Neural cell (in vitro differentiated cells): ENCODE data around the gene HORMAD2. TPM values are rescaled to one million over a fixed set of nuclear protein-coding genes. Genes with fewer than 3 reads are reported as not detected.

Source experiments
- H2AFZ ChIP-seq: fragments of 200-600, 300-800 bp; sonication (generic), shearing (Covaris generic); 2 replicates; pipeline ENCODE4 v1.6.0; 2014; ENCODE audit warnings: low read depth, mild to moderate bottlenecking, antibody characterized with exemption, low read length, moderate library complexity
- H3F3A ChIP-seq: fragments of 200-600 bp; shearing (Covaris generic); 2 replicates; pipeline ENCODE4 v1.6.1; 2016; ENCODE audit warnings: mild to moderate bottlenecking, moderate library complexity, mixed read lengths, antibody characterized with exemption, low read length; ENCODE audit not compliant: insufficient read depth, poor library complexity, severe bottlenecking
- H3K27ac ChIP-seq: fragments of 200-600, 300-800 bp; sonication (generic), shearing (Covaris generic); 2 replicates; pipeline ENCODE4 v1.5.1; 2014; ENCODE audit warnings: mild to moderate bottlenecking, low read length, moderate library complexity
- H3K27me3 ChIP-seq: fragments of 300-800, 200-600 bp; sonication (generic), shearing (Covaris generic); 2 replicates; pipeline ENCODE4 v1.6.0; 2014; ENCODE audit warnings: mild to moderate bottlenecking, low read depth, low read length, moderate library complexity; ENCODE audit not compliant: insufficient read depth
- H3K36me3 ChIP-seq: fragments of 300-800, 200-600 bp; sonication (generic), shearing (Covaris generic); 2 replicates; pipeline ENCODE4 v1.5.1; 2014; ENCODE audit warnings: mild to moderate bottlenecking, antibody characterized with exemption, low read length, moderate library complexity; ENCODE audit not compliant: insufficient read depth
- H3K4me2 ChIP-seq: fragments of 300-800, 200-600 bp; sonication (generic), shearing (Covaris generic); 2 replicates; pipeline ENCODE4 v1.6.0; 2014; ENCODE audit warnings: mild to moderate bottlenecking, low read length
- H3K4me3 ChIP-seq: fragments of 300-800, 200-600 bp; sonication (generic), shearing (Covaris generic); 2 replicates; pipeline ENCODE4 v1.5.1; 2014; ENCODE audit warnings: mild to moderate bottlenecking, low read length, moderate library complexity
- H3K79me2 ChIP-seq: fragments of 200-600 bp; shearing (Covaris generic); replicated peaks from 2 replicates; pipeline ENCODE4 v1.6.0; 2014; ENCODE audit warnings: mild to moderate bottlenecking, low read length, moderate library complexity; ENCODE audit not compliant: insufficient read depth
- H3K9ac ChIP-seq: fragments of 300-800, 200-600 bp; sonication (generic), shearing (Covaris generic); 2 replicates; pipeline ENCODE4 v1.6.1; 2016; ENCODE audit warnings: mild to moderate bottlenecking, low read length, mixed read lengths
- H3K9me2 ChIP-seq: fragments of 200-600 bp; shearing (Covaris generic); 2 replicates; pipeline ENCODE4 v1.6.1; 2016; ENCODE audit warnings: mild to moderate bottlenecking, low read length, mixed read lengths; ENCODE audit not compliant: insufficient read depth
- H3K9me3 ChIP-seq: fragments of 200-600, 300-800 bp; sonication (generic), shearing (Covaris generic); 2 replicates; pipeline ENCODE4 v1.6.1; 2016; ENCODE audit warnings: mild to moderate bottlenecking, mixed run types, low read length, moderate library complexity, mixed read lengths
- H4K20me1 ChIP-seq: fragments of 200-600 bp; shearing (Covaris generic); 2 replicates; pipeline ENCODE4 v1.6.1; 2016; ENCODE audit warnings: mild to moderate bottlenecking, mixed run types; ENCODE audit not compliant: insufficient read depth
- EP300 ChIP-seq: fragments of 450-650 bp; conservative IDR thresholded peaks from 2 replicates; pipeline ENCODE4 v1.6.1; 2014; ENCODE audit warnings: antibody characterized with exemption, mild to moderate bottlenecking, moderate library complexity; ENCODE audit not compliant: poor library complexity, severe bottlenecking
- EZH2 ChIP-seq: fragments of 200-600, 300-800 bp; shearing (Covaris generic), sonication (generic); IDR thresholded peaks from 2 replicates; pipeline ENCODE4 v1.6.1; 2014; ENCODE audit warnings: antibody characterized with exemption, low read length, borderline replicate concordance, mild to moderate bottlenecking; ENCODE audit not compliant: insufficient read depth, poor library complexity, severe bottlenecking
- MXI1 ChIP-seq: fragments of 450-650 bp; conservative IDR thresholded peaks from 2 replicates; pipeline ENCODE4 v1.6.1; 2014; ENCODE audit warnings: antibody characterized with exemption, mild to moderate bottlenecking; ENCODE audit not compliant: poor library complexity, severe bottlenecking
- POLR2AphosphoS5 ChIP-seq: IDR thresholded peaks from 2 replicates; pipeline ENCODE4 v1.6.1; 2012
- RAD21 ChIP-seq: fragments of 450-650 bp; conservative IDR thresholded peaks from 2 replicates; pipeline ENCODE4 v1.6.1; 2014; ENCODE audit warnings: antibody characterized with exemption, mild to moderate bottlenecking, moderate library complexity
- SMC3 ChIP-seq: fragments of 450-650 bp; conservative IDR thresholded peaks from 2 replicates; pipeline ENCODE4 v1.6.1; 2014; ENCODE audit warnings: antibody characterized with exemption, mild to moderate bottlenecking, moderate library complexity; ENCODE audit not compliant: poor library complexity
- TAF1 ChIP-seq: IDR thresholded peaks from 2 replicates; pipeline ENCODE4 v1.6.1; 2012; ENCODE audit warnings: low read depth
- polyA plus RNA-seq: library from polyadenylated mRNA; depleted of rRNA; stranded (reverse); fragments of >200 nt; gene quantifications from 2 replicates; pipeline ENCODE4 v1.2.3, GENCODE V29; 2014
- TF ChIP-seq, protein P1 (sequence below): IDR thresholded peaks from 2 replicates; pipeline ENCODE4 v1.6.1; 2012; ENCODE audit warnings: borderline replicate concordance
- TF ChIP-seq, protein P2 (sequence below): fragments of 450-650 bp; IDR thresholded peaks from 2 replicates; pipeline ENCODE4 v1.5.1; 2014; ENCODE audit warnings: antibody characterized with exemption, mild to moderate bottlenecking, moderate library complexity; ENCODE audit not compliant: poor library complexity, severe bottlenecking

HORMAD2 gene
- polyA plus RNA-seq, 1 donor from 2014 or later: 1.2 TPM

DNA sequence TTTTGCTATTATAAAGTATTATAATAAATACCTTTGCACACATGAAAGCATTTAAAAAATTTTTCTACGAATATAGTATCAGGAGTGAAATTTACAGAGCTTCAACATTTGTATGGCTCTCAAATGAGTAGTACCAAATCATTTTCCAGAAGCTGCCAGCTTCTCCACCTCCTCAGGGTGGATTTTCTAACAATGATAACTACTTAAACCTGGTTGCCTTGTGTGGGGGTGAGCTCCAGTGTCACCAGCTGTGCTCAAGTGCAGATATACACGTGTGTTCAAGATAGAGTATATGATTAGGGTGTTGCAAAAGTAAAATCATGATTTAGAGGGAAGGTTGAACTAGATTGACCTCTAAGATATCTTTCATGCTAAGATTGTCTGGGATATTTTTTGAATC, 48.2 kb downstream of the HORMAD2 start:
- TF ChIP-seq EP300 (no peak), SMC3 (no peak), TAF1 (no peak), MXI1 (no peak), POLR2AphosphoS5 (no peak), RAD21 (no peak), EZH2 (no peak)
- TF ChIP-seq, protein P1, sequence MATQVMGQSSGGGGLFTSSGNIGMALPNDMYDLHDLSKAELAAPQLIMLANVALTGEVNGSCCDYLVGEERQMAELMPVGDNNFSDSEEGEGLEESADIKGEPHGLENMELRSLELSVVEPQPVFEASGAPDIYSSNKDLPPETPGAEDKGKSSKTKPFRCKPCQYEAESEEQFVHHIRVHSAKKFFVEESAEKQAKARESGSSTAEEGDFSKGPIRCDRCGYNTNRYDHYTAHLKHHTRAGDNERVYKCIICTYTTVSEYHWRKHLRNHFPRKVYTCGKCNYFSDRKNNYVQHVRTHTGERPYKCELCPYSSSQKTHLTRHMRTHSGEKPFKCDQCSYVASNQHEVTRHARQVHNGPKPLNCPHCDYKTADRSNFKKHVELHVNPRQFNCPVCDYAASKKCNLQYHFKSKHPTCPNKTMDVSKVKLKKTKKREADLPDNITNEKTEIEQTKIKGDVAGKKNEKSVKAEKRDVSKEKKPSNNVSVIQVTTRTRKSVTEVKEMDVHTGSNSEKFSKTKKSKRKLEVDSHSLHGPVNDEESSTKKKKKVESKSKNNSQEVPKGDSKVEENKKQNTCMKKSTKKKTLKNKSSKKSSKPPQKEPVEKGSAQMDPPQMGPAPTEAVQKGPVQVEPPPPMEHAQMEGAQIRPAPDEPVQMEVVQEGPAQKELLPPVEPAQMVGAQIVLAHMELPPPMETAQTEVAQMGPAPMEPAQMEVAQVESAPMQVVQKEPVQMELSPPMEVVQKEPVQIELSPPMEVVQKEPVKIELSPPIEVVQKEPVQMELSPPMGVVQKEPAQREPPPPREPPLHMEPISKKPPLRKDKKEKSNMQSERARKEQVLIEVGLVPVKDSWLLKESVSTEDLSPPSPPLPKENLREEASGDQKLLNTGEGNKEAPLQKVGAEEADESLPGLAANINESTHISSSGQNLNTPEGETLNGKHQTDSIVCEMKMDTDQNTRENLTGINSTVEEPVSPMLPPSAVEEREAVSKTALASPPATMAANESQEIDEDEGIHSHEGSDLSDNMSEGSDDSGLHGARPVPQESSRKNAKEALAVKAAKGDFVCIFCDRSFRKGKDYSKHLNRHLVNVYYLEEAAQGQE: no peak
- TF ChIP-seq, protein P2, sequence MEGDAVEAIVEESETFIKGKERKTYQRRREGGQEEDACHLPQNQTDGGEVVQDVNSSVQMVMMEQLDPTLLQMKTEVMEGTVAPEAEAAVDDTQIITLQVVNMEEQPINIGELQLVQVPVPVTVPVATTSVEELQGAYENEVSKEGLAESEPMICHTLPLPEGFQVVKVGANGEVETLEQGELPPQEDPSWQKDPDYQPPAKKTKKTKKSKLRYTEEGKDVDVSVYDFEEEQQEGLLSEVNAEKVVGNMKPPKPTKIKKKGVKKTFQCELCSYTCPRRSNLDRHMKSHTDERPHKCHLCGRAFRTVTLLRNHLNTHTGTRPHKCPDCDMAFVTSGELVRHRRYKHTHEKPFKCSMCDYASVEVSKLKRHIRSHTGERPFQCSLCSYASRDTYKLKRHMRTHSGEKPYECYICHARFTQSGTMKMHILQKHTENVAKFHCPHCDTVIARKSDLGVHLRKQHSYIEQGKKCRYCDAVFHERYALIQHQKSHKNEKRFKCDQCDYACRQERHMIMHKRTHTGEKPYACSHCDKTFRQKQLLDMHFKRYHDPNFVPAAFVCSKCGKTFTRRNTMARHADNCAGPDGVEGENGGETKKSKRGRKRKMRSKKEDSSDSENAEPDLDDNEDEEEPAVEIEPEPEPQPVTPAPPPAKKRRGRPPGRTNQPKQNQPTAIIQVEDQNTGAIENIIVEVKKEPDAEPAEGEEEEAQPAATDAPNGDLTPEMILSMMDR: no peak
- Histone ChIP-seq H3K79me2 (no peaks in the 10 kb centered on the region), H3K9me3 (no peaks in the 10 kb centered on the region), H3K4me3 (no peak overlapping the region), H4K20me1 (no peaks in the 10 kb centered on the region), H3K27me3 (no peaks in the 10 kb centered on the region), H2AFZ (no peak overlapping the region), H3K36me3 (no peaks in the 10 kb centered on the region), H3K4me2 (no peak overlapping the region), H3K27ac (no peak overlapping the region), H3F3A (no peaks in the 10 kb centered on the region), H3K9ac (no peak overlapping the region), H3K9me2 (no peaks in the 10 kb centered on the region)

DNA sequence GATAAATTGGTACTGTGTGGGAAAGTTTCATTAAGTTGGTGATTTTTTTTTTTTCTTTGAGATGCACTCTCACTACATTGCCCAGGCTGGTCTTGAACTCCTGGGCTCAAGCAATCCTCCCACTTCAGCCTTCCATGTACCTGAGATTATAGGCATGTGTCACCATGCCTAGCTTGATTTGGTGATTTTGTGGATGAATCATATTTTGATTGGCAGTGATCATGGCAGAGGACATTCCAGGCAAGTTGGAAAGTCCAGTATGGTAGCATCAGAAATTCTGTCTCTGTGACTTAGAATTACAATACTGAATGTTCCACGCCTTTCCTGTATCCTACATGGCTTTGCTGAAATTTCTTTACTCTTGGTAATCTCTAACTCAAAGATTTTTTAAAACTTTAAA, 49.4 kb downstream of the HORMAD2 start:
- Histone ChIP-seq H3K36me3 (no peaks in the 10 kb centered on the region), H3K9ac (no peak overlapping the region), H3K4me3 (no peak overlapping the region), H3K9me3 (no peaks in the 10 kb centered on the region), H3K9me2 (no peaks in the 10 kb centered on the region), H3K27ac (no peak overlapping the region), H3F3A (no peaks in the 10 kb centered on the region), H3K27me3 (no peaks in the 10 kb centered on the region), H4K20me1 (no peaks in the 10 kb centered on the region), H3K4me2 (no peak overlapping the region), H2AFZ (no peak overlapping the region), H3K79me2 (no peaks in the 10 kb centered on the region)
- TF ChIP-seq SMC3 (no peak), EP300 (no peak), MXI1 (no peak), EZH2 (no peak), TAF1 (no peak), POLR2AphosphoS5 (no peak), RAD21 (no peak)
- TF ChIP-seq, protein P1: no peak
- TF ChIP-seq, protein P2: no peak
